ENCODE results near the gene ANKRD24. TPM values are rescaled to one million over a fixed set of nuclear protein-coding genes. Genes with fewer than 3 reads are reported as not detected.

ANKRD24 gene
- total RNA-seq, 2 donors from 2014 or later: 1.0 to 1.1 TPM

- no peak for ATAC-seq
- DNase-seq: no peak
- intact Hi-C loops (cut with DNase I, micrococcal nuclease): no loop called here
Measured at GRCh38 chr19:4194353-4194752, 11.9 kb downstream of the ANKRD24 start.

- DNase-seq: no peak
- no peak for ATAC-seq
- intact Hi-C loops (cut with DNase I, micrococcal nuclease): no loop called here
Measured at GRCh38 chr19:4196009-4196408, 13.5 kb downstream of the ANKRD24 start.

GRCh38 chr19:4196587-4197148 lies 14.2 kb downstream of the ANKRD24 start:
- DNase-seq (no peak), ATAC-seq (no peak)
- intact Hi-C loops (cut with DNase I, micrococcal nuclease): no loop called here

- DNase-seq: no peak
- intact Hi-C loops (cut with DNase I, micrococcal nuclease): no loop called here
- ATAC-seq: no peak
Measured at GRCh38 chr19:4197228-4197624, 14.7 kb downstream of the ANKRD24 start.

GRCh38 chr19:4197625-4198466 lies 15.4 kb downstream of the ANKRD24 start:
- intact Hi-C loops (cut with DNase I, micrococcal nuclease): no loop called here
- ATAC-seq (no peak), DNase-seq (no peak)

- DNase-seq (no peak), ATAC-seq (no peak)
- intact Hi-C loops (cut with DNase I, micrococcal nuclease): no loop called here
Measured at GRCh38 chr19:4198467-4199126, 16.1 kb downstream of the ANKRD24 start.

- ATAC-seq (peak; percentile 80), DNase-seq (peak in 1 of 2 donors; percentile 62)
- intact Hi-C loops (cut with DNase I, micrococcal nuclease): loop anchor here in 1 of 2 donors (10.0 kb wide), 1 partner anchor 215 kb away; the partner anchor contains the start of gene EEF2
Measured at GRCh38 chr19:4199699-4200293, 17.3 kb downstream of the ANKRD24 start.

GRCh38 chr19:4200940-4201542 lies 18.6 kb downstream of the ANKRD24 start:
- ATAC-seq (no peak), DNase-seq (no peak)
- intact Hi-C loops (cut with DNase I, micrococcal nuclease): loop anchor here in 1 of 2 donors (10.0 kb wide), 1 partner anchor 216 kb away; the partner anchor contains the start of gene EEF2

- intact Hi-C loops (cut with DNase I, micrococcal nuclease): loop anchor here in 1 of 2 donors (10.0 kb wide), 1 partner anchor 217 kb away; the partner anchor contains the start of gene EEF2
- DNase-seq (no peak), ATAC-seq (no peak)
Measured at GRCh38 chr19:4201798-4202197, 19.3 kb downstream of the ANKRD24 start.

- intact Hi-C loops (cut with DNase I, micrococcal nuclease): loop anchor here in 1 of 2 donors (10.0 kb wide), 1 partner anchor 222 kb away; the partner anchor contains the start of gene EEF2
- no peak for DNase-seq
- ATAC-seq: peak; percentile 48
Measured at GRCh38 chr19:4206818-4207484, 24.5 kb downstream of the ANKRD24 start.

- ATAC-seq (peak; percentile 82), DNase-seq (peak in 1 of 2 donors; percentile 59)
- intact Hi-C loops (cut with DNase I, micrococcal nuclease): loop anchor here in 1 of 2 donors (10.0 kb wide), 1 partner anchor 224 kb away; the partner anchor contains the start of gene EEF2
Measured at GRCh38 chr19:4208385-4209094, 26.1 kb downstream of the ANKRD24 start.

- intact Hi-C loops (cut with DNase I, micrococcal nuclease): no loop called here
- ATAC-seq (no peak), DNase-seq (no peak)
Measured at GRCh38 chr19:4210166-4210731, 27.8 kb downstream of the ANKRD24 start.

GRCh38 chr19:4213116-4213515 lies 30.6 kb downstream of the ANKRD24 start:
- DNase-seq (no peak), ATAC-seq (no peak)
- intact Hi-C loops (cut with DNase I, micrococcal nuclease): no loop called here

GRCh38 chr19:4215807-4216206 lies 33.3 kb downstream of the ANKRD24 start:
- ATAC-seq (no peak), DNase-seq (no peak)
- intact Hi-C loops (cut with DNase I, micrococcal nuclease): no loop called here

- intact Hi-C loops (cut with DNase I, micrococcal nuclease): no loop called here
- ATAC-seq (no peak), DNase-seq (no peak)
Measured at GRCh38 chr19:4216846-4217245, 34.4 kb downstream of the ANKRD24 start.

GRCh38 chr19:4217429-4218264 lies 35.2 kb downstream of the ANKRD24 start:
- intact Hi-C loops (cut with DNase I, micrococcal nuclease): no loop called here
- DNase-seq: no peak
- no peak for ATAC-seq

Data from left colon (tissue), 2 donors.